Measurements from ENCODE around the gene BAX. TPM values are rescaled to one million over a fixed set of nuclear protein-coding genes. Genes with fewer than 3 reads are reported as not detected.

BAX gene
- total RNA-seq, 4 donors from 2014 or later: 25.1 to 29.6 (median 27.5) TPM

DNA sequence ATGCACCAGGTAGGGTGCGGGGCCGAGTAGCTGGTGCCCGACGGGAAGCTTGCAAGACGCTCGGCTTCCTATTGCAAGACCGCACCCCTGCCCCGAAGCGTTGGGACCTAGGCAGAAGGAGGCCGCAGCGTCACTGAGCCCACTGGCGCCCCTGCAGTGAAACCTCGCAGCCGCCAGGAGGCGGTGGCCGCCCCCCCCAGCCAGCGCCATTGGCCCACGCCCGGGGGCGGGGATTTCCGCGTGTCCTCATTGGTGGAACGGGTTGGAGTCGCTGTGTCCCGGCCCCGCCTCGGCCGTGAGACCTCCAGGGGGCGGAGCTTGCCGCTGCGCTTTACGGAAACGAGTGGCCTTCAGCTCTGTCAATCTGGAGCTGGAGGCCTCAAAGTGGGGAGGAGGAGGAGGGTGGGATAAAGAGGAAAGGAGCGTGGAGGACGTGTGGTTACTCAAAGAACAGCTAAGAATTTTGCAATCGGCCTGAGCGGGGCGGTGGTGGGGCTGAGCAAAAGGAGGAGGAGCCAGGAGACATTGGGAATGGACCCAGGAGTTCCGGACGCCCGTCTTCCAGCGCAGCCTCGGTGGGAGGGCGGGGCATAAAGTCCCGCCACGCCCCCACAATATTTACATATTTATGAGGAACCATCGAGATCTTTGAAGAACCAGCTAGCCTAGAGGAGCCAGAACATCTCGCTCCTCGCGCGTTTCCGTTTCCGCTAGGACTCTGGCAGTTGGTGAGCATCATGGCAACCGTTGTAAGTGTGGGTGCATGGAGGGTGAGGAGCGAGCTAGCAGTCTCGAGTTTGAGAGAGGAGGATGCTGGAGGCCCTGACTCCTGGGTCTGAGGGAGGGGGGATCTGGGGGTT, 38.7 kb downstream of the BAX start, which contains the start of the genes GYS1 and RUVBL2:
TSS of gene GYS1 (minus strand) at position 135 of the 860 bp plus-strand sequence. CDS start 197 bp downstream, outside the sequence.
TSS of gene RUVBL2 (plus strand) at position 713 of the 860 bp plus-strand sequence. CDS start at position 738, 25 bp downstream.
- Histone ChIP-seq H3K4me3 (peak within 1 kb of the TSS; percentile 76), H3K27ac (peak within 1 kb of the TSS; percentile 95), H3K27me3 (no peaks in the 10 kb centered on the region), H3K9me3 (no peaks in the 10 kb centered on the region), H3K4me1 (peaks cover 44% of the 10 kb centered on the region), H3K36me3 (peaks cover 8% of the 10 kb centered on the region)
- under 1% methylated on average over 32 of the region's 56 CpGs for WGBS
- TF ChIP-seq, protein P1, sequence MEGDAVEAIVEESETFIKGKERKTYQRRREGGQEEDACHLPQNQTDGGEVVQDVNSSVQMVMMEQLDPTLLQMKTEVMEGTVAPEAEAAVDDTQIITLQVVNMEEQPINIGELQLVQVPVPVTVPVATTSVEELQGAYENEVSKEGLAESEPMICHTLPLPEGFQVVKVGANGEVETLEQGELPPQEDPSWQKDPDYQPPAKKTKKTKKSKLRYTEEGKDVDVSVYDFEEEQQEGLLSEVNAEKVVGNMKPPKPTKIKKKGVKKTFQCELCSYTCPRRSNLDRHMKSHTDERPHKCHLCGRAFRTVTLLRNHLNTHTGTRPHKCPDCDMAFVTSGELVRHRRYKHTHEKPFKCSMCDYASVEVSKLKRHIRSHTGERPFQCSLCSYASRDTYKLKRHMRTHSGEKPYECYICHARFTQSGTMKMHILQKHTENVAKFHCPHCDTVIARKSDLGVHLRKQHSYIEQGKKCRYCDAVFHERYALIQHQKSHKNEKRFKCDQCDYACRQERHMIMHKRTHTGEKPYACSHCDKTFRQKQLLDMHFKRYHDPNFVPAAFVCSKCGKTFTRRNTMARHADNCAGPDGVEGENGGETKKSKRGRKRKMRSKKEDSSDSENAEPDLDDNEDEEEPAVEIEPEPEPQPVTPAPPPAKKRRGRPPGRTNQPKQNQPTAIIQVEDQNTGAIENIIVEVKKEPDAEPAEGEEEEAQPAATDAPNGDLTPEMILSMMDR (IDR thresholded peaks at IDR 0.05): peak; percentile 99
- peak in 1 of 2 donors; percentile 79 for TF ChIP-seq POLR2A (IDR thresholded peaks at IDR 0.05)
- TF ChIP-seq EP300 (IDR thresholded peaks at IDR 0.05): no peak
- peak in 2 of 3 donors; percentile 65 to 79 for TF ChIP-seq POLR2AphosphoS5 (IDR thresholded peaks at IDR 0.05)
- peak; percentile 99 to 100 for DNase-seq (ENCODE audit: low spot score in 2 of 2)

DNA sequence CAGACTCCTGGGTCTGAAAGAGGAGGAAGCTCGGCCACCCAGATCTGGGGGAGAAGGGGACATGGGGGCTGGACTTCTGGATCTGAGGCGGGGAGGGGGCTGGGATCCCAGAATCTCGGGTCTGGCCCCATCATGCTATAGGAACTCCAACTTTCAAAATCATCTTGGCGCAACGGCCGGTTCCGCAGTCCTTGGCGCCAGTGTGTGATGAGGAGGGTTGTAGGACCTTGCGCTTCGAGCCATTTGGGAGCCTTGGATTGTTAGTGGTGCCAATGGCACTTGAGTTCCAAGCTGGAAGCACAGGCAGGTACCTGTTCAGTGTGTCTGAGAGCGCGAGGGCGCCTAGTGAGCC, 39.3 kb downstream of the BAX start:
- no peaks in the 10 kb centered on the region for H3K27me3 ChIP-seq
- no peak for DNase-seq (ENCODE audit: low spot score in 2 of 2)
- no peaks in the 10 kb centered on the region for H3K9me3 ChIP-seq
- 0% methylated on average over 13 of the region's 13 CpGs for WGBS
- peak overlapping the region; percentile 95 for H3K27ac ChIP-seq
- no peak for TF ChIP-seq POLR2AphosphoS5 (IDR thresholded peaks at IDR 0.05)
- TF ChIP-seq, protein P1 (IDR thresholded peaks at IDR 0.05): no peak
- no peak for TF ChIP-seq EP300 (IDR thresholded peaks at IDR 0.05)
- TF ChIP-seq POLR2A (IDR thresholded peaks at IDR 0.05): no peak
- H3K4me3 ChIP-seq: peak overlapping the region; percentile 76
- H3K36me3 ChIP-seq: peaks cover 2% of the 10 kb centered on the region
- H3K4me1 ChIP-seq: peaks cover 44% of the 10 kb centered on the region

DNA sequence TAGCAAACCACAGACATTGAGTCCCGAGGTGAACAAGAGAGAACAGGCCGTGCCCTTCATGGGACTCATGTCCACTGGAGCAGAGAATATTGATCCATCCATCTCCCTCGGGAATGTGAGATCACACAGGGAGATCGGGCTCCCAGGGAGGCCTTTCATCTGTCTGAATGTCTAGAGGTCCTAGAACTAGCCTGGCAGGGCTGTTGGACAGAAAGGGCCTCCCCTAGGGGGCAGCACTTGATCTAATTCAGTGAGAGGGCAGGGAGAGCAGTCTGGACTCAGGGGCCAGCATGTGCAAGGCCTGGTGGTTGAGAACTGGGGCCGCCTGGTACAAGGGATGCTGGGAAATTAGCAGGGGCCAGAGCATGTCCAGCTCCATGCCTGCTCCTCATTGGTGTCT, 43.3 kb downstream of the BAX start:
- peaks cover 15% of the 10 kb centered on the region for H3K4me1 ChIP-seq

DNA sequence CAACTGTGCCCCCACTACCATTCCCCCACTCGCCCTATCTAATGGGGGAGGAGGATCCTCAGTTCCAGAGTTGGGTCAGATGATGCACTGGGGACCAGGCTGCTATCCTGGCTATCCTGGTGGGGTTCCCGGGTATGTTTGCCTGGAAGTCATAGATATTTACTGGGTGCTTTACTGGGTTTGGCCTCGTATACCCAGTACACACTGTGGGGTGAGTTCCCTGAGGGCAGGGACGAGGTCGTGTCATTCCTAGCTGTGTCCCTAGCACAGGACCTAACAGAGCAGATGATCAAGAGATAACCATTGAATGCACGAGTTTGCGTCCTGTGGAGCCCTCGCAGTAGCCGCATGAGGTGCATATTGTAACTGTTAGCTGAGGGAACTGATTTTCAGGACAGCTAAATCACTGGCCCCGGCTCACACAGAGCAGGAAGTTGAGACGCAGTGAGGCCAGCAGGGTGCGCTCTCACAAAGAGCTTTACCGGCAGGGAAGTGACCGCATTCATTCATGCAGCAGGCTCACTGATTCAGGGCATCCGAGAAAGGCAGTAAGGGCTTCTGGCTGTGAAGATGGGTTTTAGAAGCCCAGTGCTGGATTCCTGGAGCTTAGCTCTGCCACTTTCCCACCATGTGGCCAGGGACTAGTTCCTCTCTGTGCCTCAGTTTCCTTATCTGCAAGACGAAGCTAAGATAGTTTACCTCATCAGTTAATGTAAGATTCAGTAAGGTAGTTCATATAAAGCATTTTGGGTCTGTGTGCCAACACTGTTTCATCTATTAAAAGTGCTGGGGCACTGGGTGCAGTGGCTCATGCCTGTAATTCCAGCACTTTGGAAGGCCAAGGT, 45.0 kb downstream of the BAX start:
- no peak for DNase-seq (ENCODE audit: low spot score in 2 of 2)
- Histone ChIP-seq H3K27me3 (no peaks in the 10 kb centered on the region), H3K4me3 (no peak overlapping the region), H3K4me1 (peaks cover 7% of the 10 kb centered on the region), H3K36me3 (peaks cover 24% of the 10 kb centered on the region), H3K9me3 (no peaks in the 10 kb centered on the region), H3K27ac (no peak overlapping the region)
- 87% methylated on average over 6 of the region's 16 CpGs for WGBS
- TF ChIP-seq, protein P1 (IDR thresholded peaks at IDR 0.05): peak; percentile 17 to 66
- TF ChIP-seq EP300 (IDR thresholded peaks at IDR 0.05): no peak

More for the DNA sequence above, 43.3 kb downstream of the BAX start:
- no peak for DNase-seq (ENCODE audit: low spot score in 2 of 2)
- no peaks in the 10 kb centered on the region for H3K27me3 ChIP-seq
- H3K36me3 ChIP-seq: peaks cover 8% of the 10 kb centered on the region
- H3K9me3 ChIP-seq: no peaks in the 10 kb centered on the region
- H3K27ac ChIP-seq: no peak overlapping the region
- TF ChIP-seq POLR2AphosphoS5 (IDR thresholded peaks at IDR 0.05) (no peak), EP300 (IDR thresholded peaks at IDR 0.05) (no peak)
- TF ChIP-seq, protein P1 (IDR thresholded peaks at IDR 0.05): peak in 1 of 2 donors; percentile 30
- no peak overlapping the region for H3K4me3 ChIP-seq
- WGBS: 84% methylated on average over 3 of the region's 5 CpGs
